H9 (cell line): ENCODE data around the gene IL26. TPM values are rescaled to one million over a fixed set of nuclear protein-coding genes. Genes with fewer than 3 reads are reported as not detected.

Experiments used
- DNase-seq: peaks from one replicate; pipeline ENCODE4 v3.0.0-alpha.2; 2017
- H2AFZ ChIP-seq: one replicate; pipeline ENCODE4 v1.6.1; 2013; ENCODE audit warnings: mild to moderate bottlenecking, low read length, control low read depth, moderate library complexity
- H2AK5ac ChIP-seq: 2 replicates; pipeline ENCODE4 v1.6.1; 2013; ENCODE audit warnings: low read length, control low read depth, mixed read lengths; ENCODE audit not compliant: insufficient read length
- H2BK120ac ChIP-seq: one replicate; pipeline ENCODE4 v1.6.1; 2013; ENCODE audit warnings: low read depth, mild to moderate bottlenecking, low read length, control low read depth, inconsistent platforms; ENCODE audit not compliant: poor library complexity, severe bottlenecking
- H2BK12ac ChIP-seq: 2 replicates; pipeline ENCODE4 v1.6.1; 2013; ENCODE audit warnings: low read length, control low read depth, mixed read lengths, low read depth; ENCODE audit not compliant: insufficient read length
- H2BK15ac ChIP-seq: 2 replicates; pipeline ENCODE4 v1.6.1; 2013; ENCODE audit warnings: low read depth, low read length, control low read depth
- H2BK20ac ChIP-seq: one replicate; pipeline ENCODE4 v1.6.1; 2013; ENCODE audit warnings: low read depth, mild to moderate bottlenecking, low read length, control low read depth, inconsistent platforms; ENCODE audit not compliant: poor library complexity, severe bottlenecking
- H2BK5ac ChIP-seq: 2 replicates; pipeline ENCODE4 v1.6.1; 2013; ENCODE audit warnings: low read length, control low read depth, mixed read lengths; ENCODE audit not compliant: insufficient read length
- H3K14ac ChIP-seq: 2 replicates; pipeline ENCODE4 v1.6.1; 2013; ENCODE audit warnings: low read length, control low read depth; ENCODE audit not compliant: insufficient read depth
- H3K18ac ChIP-seq: 2 replicates; pipeline ENCODE4 v1.6.1; 2013; ENCODE audit warnings: low read depth, mild to moderate bottlenecking, mixed read lengths, low read length, control low read depth; ENCODE audit not compliant: insufficient read length
- H3K23ac ChIP-seq: 2 replicates; pipeline ENCODE4 v1.6.1; 2013; ENCODE audit warnings: low read length, control low read depth, mixed read lengths, low read depth; ENCODE audit not compliant: insufficient read length
- H3K23me2 ChIP-seq: 2 replicates; pipeline ENCODE4 v1.6.1; 2013; ENCODE audit warnings: low read depth, mild to moderate bottlenecking, mixed read lengths, low read length, control low read depth; ENCODE audit not compliant: insufficient read length, poor library complexity, severe bottlenecking
- H3K27ac ChIP-seq: 2 replicates; pipeline ENCODE4 v1.5.1; 2013; ENCODE audit warnings: low read length, control low read depth, mixed read lengths, low read depth; ENCODE audit not compliant: insufficient read length
- H3K27me3 ChIP-seq: 2 replicates; pipeline ENCODE4 v1.6.1; 2013; ENCODE audit warnings: low read length, control low read depth, inconsistent platforms; ENCODE audit not compliant: insufficient read depth
- H3K4ac ChIP-seq: 2 replicates; pipeline ENCODE4 v1.6.1; 2013; ENCODE audit warnings: low read depth, mild to moderate bottlenecking, control low read depth, inconsistent platforms, low read length, moderate library complexity
- H3K4me1 ChIP-seq: 2 replicates; pipeline ENCODE4 v1.6.1; 2013; ENCODE audit warnings: low read length, control low read depth, inconsistent platforms; ENCODE audit not compliant: insufficient read depth
- H3K4me2 ChIP-seq: 2 replicates; pipeline ENCODE4 v1.6.1; 2013; ENCODE audit warnings: low read length, control low read depth, mixed read lengths; ENCODE audit not compliant: insufficient read length, insufficient read depth
- H3K56ac ChIP-seq: 2 replicates; pipeline ENCODE4 v1.6.1; 2013; ENCODE audit warnings: low read depth, mild to moderate bottlenecking, mixed read lengths, low read length, control low read depth; ENCODE audit not compliant: insufficient read length
- H3K79me1 ChIP-seq: 2 replicates; pipeline ENCODE4 v1.6.1; 2013; ENCODE audit warnings: low read depth, mild to moderate bottlenecking, moderate library complexity, low read length, control low read depth, inconsistent platforms; ENCODE audit not compliant: insufficient read depth, poor library complexity, severe bottlenecking
- H3K79me2 ChIP-seq: 2 replicates; pipeline ENCODE4 v1.6.1; 2013; ENCODE audit warnings: low read length, control low read depth, inconsistent platforms; ENCODE audit not compliant: insufficient read depth
- H3K9ac ChIP-seq: 2 replicates; pipeline ENCODE4 v1.6.1; 2013; ENCODE audit warnings: low read length, control low read depth, mixed read lengths; ENCODE audit not compliant: insufficient read length; ENCODE audit errors: extremely low read depth
- H3K9me3 ChIP-seq: one replicate; pipeline ENCODE4 v1.6.1; 2013; ENCODE audit warnings: low read depth, low read length, inconsistent platforms; ENCODE audit not compliant: control insufficient read depth
- H3T11ph ChIP-seq: one replicate; pipeline ENCODE4 v1.6.1; 2013; ENCODE audit warnings: mild to moderate bottlenecking, low read length, control low read depth, inconsistent platforms
- H4K20me1 ChIP-seq: one replicate; pipeline ENCODE4 v1.6.1; 2013; ENCODE audit not compliant: control insufficient read depth, insufficient read length, insufficient read depth
- H4K5ac ChIP-seq: 2 replicates; pipeline ENCODE4 v1.6.1; 2013; ENCODE audit warnings: low read depth, mild to moderate bottlenecking, mixed read lengths, low read length, control low read depth; ENCODE audit not compliant: insufficient read length
- H4K8ac ChIP-seq: replicated peaks from 2 replicates; pipeline ENCODE4 v1.6.1; 2013; ENCODE audit warnings: low read length, control low read depth, mixed read lengths, low read depth; ENCODE audit not compliant: insufficient read length
- H4K91ac ChIP-seq: 2 replicates; pipeline ENCODE4 v1.6.1; 2013; ENCODE audit warnings: low read depth, mild to moderate bottlenecking, moderate library complexity, mixed read lengths, low read length, control low read depth; ENCODE audit not compliant: insufficient read length
- H3K27ac Mint-ChIP-seq, 3 experiments: 2 replicates in 2 of 3; 3 replicates in 1 of 3; pipeline ENCODE4 v1.8.0; 2020 to 2021; ENCODE audit warnings: mixed read lengths in 3 of 3, mild to moderate bottlenecking in 1 of 3, moderate library complexity in 1 of 3
- H3K27me3 Mint-ChIP-seq: 2 replicates; pipeline ENCODE4 v1.8.0; 2021; ENCODE audit warnings: low read depth, mild to moderate bottlenecking, moderate library complexity, mixed read lengths
- H3K36me3 Mint-ChIP-seq, 3 experiments: 2 replicates in 2 of 3; 3 replicates in 1 of 3; pipeline ENCODE4 v1.8.0; 2020 to 2021; ENCODE audit warnings: low read depth in 3 of 3, mixed read lengths in 3 of 3; ENCODE audit not compliant: insufficient read depth in 1 of 3
- H3K4me1 Mint-ChIP-seq, 2 experiments: 2 replicates each; pipeline ENCODE4 v1.8.0; 2020; ENCODE audit warnings: mixed read lengths in 2 of 2
- H3K4me3 Mint-ChIP-seq, 2 experiments: 2 replicates in 1 of 2; 3 replicates in 1 of 2; pipeline ENCODE4 v1.8.0; 2020 to 2021; ENCODE audit warnings: mild to moderate bottlenecking in 2 of 2, mixed read lengths in 2 of 2, moderate library complexity in 1 of 2
- H3K9me3 Mint-ChIP-seq, 2 experiments: 2 replicates in 1 of 2; 3 replicates in 1 of 2; pipeline ENCODE4 v1.8.0; 2020; ENCODE audit warnings: mild to moderate bottlenecking in 2 of 2, mixed read lengths in 2 of 2, moderate library complexity in 1 of 2
- WGBS: extraction: QIAGEN DNeasy Blood & Tissue Kit; methylation state at CpG from one replicate; pipeline ENCODE4 v1.1.7; 2013; ENCODE audit warnings: missing lambda C conversion rate, low lambda C conversion rate, mixed read lengths; ENCODE audit not compliant: insufficient read length; ENCODE audit errors: extremely low coverage; 5-methylcytosine and 5-hydroxymethylcytosine counted together
- total RNA-seq: library from RNA; stranded (reverse); gene quantifications from 2 replicates; pipeline ENCODE4 v1.2.1, GENCODE V29; 2021
- TF ChIP-seq, protein P1 (sequence below): fragments of 200-600 bp; sonication (generic); conservative IDR thresholded peaks from 3 replicates; pipeline ENCODE4 v1.8.0; 2021; ENCODE audit warnings: antibody characterized with exemption, mild to moderate bottlenecking

The IL26 gene
- total RNA-seq, 1 experiment from 2014 or later: not detected

DNA sequence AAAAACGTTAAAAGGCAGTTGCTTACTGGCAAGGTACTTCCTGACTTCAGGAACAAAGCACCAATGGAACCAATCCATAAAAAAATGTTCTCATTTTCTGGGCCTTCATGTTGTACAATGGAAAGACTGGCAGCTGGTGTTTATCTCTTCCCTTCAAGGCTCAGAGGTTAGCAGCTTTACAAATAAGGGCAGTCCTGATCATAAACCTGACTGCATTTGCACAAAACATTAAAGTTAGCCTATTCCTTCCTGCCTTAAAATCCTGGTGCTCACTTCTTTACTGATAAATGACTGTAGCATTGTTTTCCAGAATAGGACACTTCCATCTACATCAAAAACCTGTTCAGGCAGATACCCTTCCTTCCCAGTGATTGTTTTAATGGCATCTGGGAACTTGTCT, 19.2 kb downstream of the IL26 start:
- no peak overlapping the region for H3K4ac ChIP-seq
- H3K27me3 ChIP-seq: no peaks in the 10 kb centered on the region
- no peak overlapping the region for H2BK12ac ChIP-seq
- H3K27ac Mint-ChIP-seq: no peak overlapping the region
- H2BK5ac ChIP-seq: no peak overlapping the region
- no peaks in the 10 kb centered on the region for H3K36me3 Mint-ChIP-seq
- no peak overlapping the region for H2BK20ac ChIP-seq
- no peak for DNase-seq
- no CpG with 5 or more reads among the region's 1 CpG for WGBS
- no peak overlapping the region for H3K4me2 ChIP-seq
- no peaks in the 10 kb centered on the region; a peak in 1 of 5 replicates for H3K9me3 Mint-ChIP-seq
- no peaks in the 10 kb centered on the region for H3K9me3 ChIP-seq
- H3K27me3 Mint-ChIP-seq: no peaks in the 10 kb centered on the region
- no peak overlapping the region for H3K27ac ChIP-seq
- no peaks in the 10 kb centered on the region for H4K20me1 ChIP-seq
- H3T11ph ChIP-seq: no peak overlapping the region
- no peaks in the 10 kb centered on the region for H3K79me1 ChIP-seq
- H3K23ac ChIP-seq: no peak overlapping the region
- H3K56ac ChIP-seq: no peak overlapping the region
- H2BK15ac ChIP-seq: no peak overlapping the region
- H3K14ac ChIP-seq: no peak overlapping the region
- H3K23me2 ChIP-seq: no peaks in the 10 kb centered on the region
- no peak overlapping the region for H2BK120ac ChIP-seq
- no peak overlapping the region for H3K18ac ChIP-seq
- H3K4me3 Mint-ChIP-seq: no peak overlapping the region
- H2AK5ac ChIP-seq: no peak overlapping the region
- no peak overlapping the region for H4K5ac ChIP-seq
- peaks cover 2% of the 10 kb centered on the region; the same call in 1 of the 2 replicates for H3K4me1 ChIP-seq
- no peak overlapping the region for H4K8ac ChIP-seq
- no peak overlapping the region for H3K9ac ChIP-seq
- H4K91ac ChIP-seq: no peak overlapping the region
- no peaks in the 10 kb centered on the region for H3K79me2 ChIP-seq
- H2AFZ ChIP-seq: no peak overlapping the region
- TF ChIP-seq, protein P1, sequence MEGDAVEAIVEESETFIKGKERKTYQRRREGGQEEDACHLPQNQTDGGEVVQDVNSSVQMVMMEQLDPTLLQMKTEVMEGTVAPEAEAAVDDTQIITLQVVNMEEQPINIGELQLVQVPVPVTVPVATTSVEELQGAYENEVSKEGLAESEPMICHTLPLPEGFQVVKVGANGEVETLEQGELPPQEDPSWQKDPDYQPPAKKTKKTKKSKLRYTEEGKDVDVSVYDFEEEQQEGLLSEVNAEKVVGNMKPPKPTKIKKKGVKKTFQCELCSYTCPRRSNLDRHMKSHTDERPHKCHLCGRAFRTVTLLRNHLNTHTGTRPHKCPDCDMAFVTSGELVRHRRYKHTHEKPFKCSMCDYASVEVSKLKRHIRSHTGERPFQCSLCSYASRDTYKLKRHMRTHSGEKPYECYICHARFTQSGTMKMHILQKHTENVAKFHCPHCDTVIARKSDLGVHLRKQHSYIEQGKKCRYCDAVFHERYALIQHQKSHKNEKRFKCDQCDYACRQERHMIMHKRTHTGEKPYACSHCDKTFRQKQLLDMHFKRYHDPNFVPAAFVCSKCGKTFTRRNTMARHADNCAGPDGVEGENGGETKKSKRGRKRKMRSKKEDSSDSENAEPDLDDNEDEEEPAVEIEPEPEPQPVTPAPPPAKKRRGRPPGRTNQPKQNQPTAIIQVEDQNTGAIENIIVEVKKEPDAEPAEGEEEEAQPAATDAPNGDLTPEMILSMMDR: no peak
- peaks cover 4 to 7% of the 10 kb centered on the region in 2 experiments for H3K4me1 Mint-ChIP-seq
